Adipocyte (in vitro differentiated cells): ENCODE data around the gene ADGRL1.
"Not testable (repeated sequence)": the region's sequence is repeated elsewhere in the genome, so short reads cannot be mapped to it uniquely, and the experiment has no call there.

ENCODE experiments used
- DNase-seq: peaks from one replicate; pipeline ENCODE4 v3.0.0-alpha.2; 2015; ENCODE audit warnings: low read depth
- H3K27me3 ChIP-seq: replicated peaks from 2 replicates; pipeline ENCODE4 v1.7.0; 2013; ENCODE audit warnings: mild to moderate bottlenecking, low read length, moderate library complexity; ENCODE audit not compliant: control insufficient read depth, insufficient read depth
- H3K36me3 ChIP-seq: 2 replicates; pipeline ENCODE4 v1.7.0; 2013; ENCODE audit warnings: low read length, mild to moderate bottlenecking, moderate library complexity; ENCODE audit not compliant: control insufficient read depth, insufficient read depth, severe bottlenecking
- H3K4me1 ChIP-seq: 2 replicates; pipeline ENCODE4 v1.7.0; 2013; ENCODE audit warnings: mild to moderate bottlenecking, low read length, moderate library complexity; ENCODE audit not compliant: control insufficient read depth, insufficient read depth
- H3K4me3 ChIP-seq: 2 replicates; pipeline ENCODE4 v1.7.0; 2013; ENCODE audit warnings: mild to moderate bottlenecking, low read length, moderate library complexity
- H3K9ac ChIP-seq: 2 replicates; pipeline ENCODE4 v1.7.0; 2013; ENCODE audit warnings: mild to moderate bottlenecking, low read length, moderate library complexity
- H3K9me3 ChIP-seq: 2 replicates; pipeline ENCODE4 v1.7.0; 2013; ENCODE audit warnings: mild to moderate bottlenecking, low read length, moderate library complexity; ENCODE audit not compliant: control insufficient read depth

ADGRL1 gene

GRCh38 chr19:14247205-14247547, 41.2 kb upstream of the ADGRL1 start:
- not testable (repeated sequence) for DNase-seq, H3K4me3 ChIP-seq

GRCh38 chr19:14244393-14244792, 38.4 kb upstream of the ADGRL1 start:
- not testable (repeated sequence) for H3K4me1 ChIP-seq, H3K4me3 ChIP-seq, H3K27me3 ChIP-seq, H3K9me3 ChIP-seq, H3K36me3 ChIP-seq, DNase-seq, H3K9ac ChIP-seq

More at GRCh38 chr19:14247205-14247547, 41.2 kb upstream of the ADGRL1 start:
- H3K9me3 ChIP-seq, H3K27me3 ChIP-seq, H3K4me1 ChIP-seq, H3K36me3 ChIP-seq, H3K9ac ChIP-seq: not testable (repeated sequence)

GRCh38 chr19:14243718-14244117, 37.7 kb upstream of the ADGRL1 start:
- H3K9ac ChIP-seq, H3K9me3 ChIP-seq, H3K4me1 ChIP-seq, H3K36me3 ChIP-seq, H3K27me3 ChIP-seq, H3K4me3 ChIP-seq, DNase-seq: not testable (repeated sequence)

- H3K27me3 ChIP-seq: peaks cover 3% of the 10 kb centered on the region
- H3K9me3 ChIP-seq: peaks cover 13% of the 10 kb centered on the region
- DNase-seq: no peak
- no peaks in the 10 kb centered on the region for H3K4me1 ChIP-seq
- H3K4me3 ChIP-seq: no peak overlapping the region
- no peaks in the 10 kb centered on the region for H3K36me3 ChIP-seq
- H3K9ac ChIP-seq: no peak overlapping the region
These were observed 31.3 kb upstream of the ADGRL1 start for GRCh38 chr19:14237014-14237941.

- not testable (repeated sequence) for H3K36me3 ChIP-seq, H3K9me3 ChIP-seq, H3K27me3 ChIP-seq, DNase-seq, H3K4me3 ChIP-seq, H3K9ac ChIP-seq, H3K4me1 ChIP-seq
These were observed 27.0 kb upstream of the ADGRL1 start for GRCh38 chr19:14232945-14233344.

GRCh38 chr19:14228446-14229071, 22.6 kb upstream of the ADGRL1 start:
- Histone ChIP-seq H3K4me1 (peaks cover 10% of the 10 kb centered on the region), H3K9ac (peak overlapping the region; percentile 72), H3K4me3 (peak overlapping the region; percentile 59)
- H3K36me3 ChIP-seq, H3K9me3 ChIP-seq, H3K27me3 ChIP-seq, DNase-seq: not testable (repeated sequence)

- H3K9me3 ChIP-seq, DNase-seq, H3K27me3 ChIP-seq, H3K9ac ChIP-seq, H3K36me3 ChIP-seq, H3K4me3 ChIP-seq: not testable (repeated sequence)
- peaks cover 10% of the 10 kb centered on the region for H3K4me1 ChIP-seq
These were observed 20.5 kb upstream of the ADGRL1 start for GRCh38 chr19:14226498-14226897.

- Histone ChIP-seq H3K36me3 (no peaks in the 10 kb centered on the region), H3K27me3 (no peaks in the 10 kb centered on the region), H3K9me3 (no peaks in the 10 kb centered on the region), H3K4me3 (no peak overlapping the region), H3K4me1 (peaks cover 17% of the 10 kb centered on the region), H3K9ac (no peak overlapping the region)
- no peak for DNase-seq
These were observed 16.9 kb upstream of the ADGRL1 start for GRCh38 chr19:14222886-14223285.

- H3K9me3 ChIP-seq, H3K36me3 ChIP-seq, H3K27me3 ChIP-seq, H3K4me3 ChIP-seq, H3K9ac ChIP-seq: not testable (repeated sequence)
- peak; percentile 30 for DNase-seq
- H3K4me1 ChIP-seq: peaks cover 17% of the 10 kb centered on the region
These were observed 15.4 kb upstream of the ADGRL1 start for GRCh38 chr19:14221345-14221744.

- Histone ChIP-seq H3K9ac (no peak overlapping the region), H3K4me3 (no peak overlapping the region), H3K36me3 (no peaks in the 10 kb centered on the region), H3K4me1 (peaks cover 17% of the 10 kb centered on the region), H3K9me3 (no peaks in the 10 kb centered on the region), H3K27me3 (no peaks in the 10 kb centered on the region)
- peak; percentile 16 for DNase-seq
These were observed 12.8 kb upstream of the ADGRL1 start for GRCh38 chr19:14218620-14219330.

- H3K4me1 ChIP-seq: peaks cover 17% of the 10 kb centered on the region
- not testable (repeated sequence) for DNase-seq, H3K9ac ChIP-seq
These were observed 11.9 kb upstream of the ADGRL1 start for GRCh38 chr19:14217886-14218285.

More at GRCh38 chr19:14217886-14218285, 11.9 kb upstream of the ADGRL1 start:
- H3K4me3 ChIP-seq, H3K27me3 ChIP-seq, H3K36me3 ChIP-seq, H3K9me3 ChIP-seq: not testable (repeated sequence)
